MCF 10A (cell line): ENCODE results near the gene ZBTB46. TPM values are rescaled to one million over a fixed set of nuclear protein-coding genes. Genes with fewer than 3 reads are reported as not detected.
A peak's percentile ranks its signal among the peaks of the same experiment; 100 is the strongest.

Experiments
- BruUV-seq: library from RNA; stranded (reverse); fragments of 400-500 nt; replicated peaks from 2 replicates; lab custom pipeline; 2021; lab: Mats Ljungman, UMichigan
- CTCF ChIA-PET: fragments of 300-600 bp; sonication (Branson Sonifier 250); formaldehyde crosslinking; extraction: SDS; loops from one replicate; lab custom pipeline; 2021; ENCODE audit warnings: antibody characterized with exemption, inconsistent platforms; lab: Yijun Ruan, JAX
- POLR2A ChIA-PET: fragments of 300-600, 350-650 bp; sonication (Branson Sonifier 250); formaldehyde crosslinking; extraction: SDS; loops from one replicate; lab custom pipeline; 2020; ENCODE audit warnings: antibody characterized with exemption, inconsistent platforms; lab: Yijun Ruan, JAX
- DNase-seq: peaks from one replicate; pipeline ENCODE4 v3.0.0-alpha.2; 2018; ENCODE audit not compliant: unreplicated experiment
- H3K27ac Mint-ChIP-seq: one replicate; pipeline ENCODE4 v1.8.0; 2022; ENCODE audit warnings: mild to moderate bottlenecking, low read depth, mixed read lengths; ENCODE audit not compliant: unreplicated experiment
- H3K27me3 Mint-ChIP-seq: one replicate; pipeline ENCODE4 v1.8.0; 2022; ENCODE audit warnings: mixed read lengths; ENCODE audit not compliant: insufficient read depth, unreplicated experiment
- H3K36me3 Mint-ChIP-seq: one replicate; pipeline ENCODE4 v1.8.0; 2022; ENCODE audit warnings: mild to moderate bottlenecking, moderate library complexity, mixed read lengths; ENCODE audit not compliant: insufficient read depth, unreplicated experiment
- H3K4me1 Mint-ChIP-seq: one replicate; pipeline ENCODE4 v1.8.0; 2022; ENCODE audit warnings: mixed read lengths; ENCODE audit not compliant: insufficient read depth, unreplicated experiment
- H3K4me3 Mint-ChIP-seq: one replicate; pipeline ENCODE4 v1.8.0; 2022; ENCODE audit warnings: mild to moderate bottlenecking, moderate library complexity, mixed read lengths; ENCODE audit not compliant: unreplicated experiment
- H3K9me3 Mint-ChIP-seq: one replicate; pipeline ENCODE4 v1.8.0; 2022; ENCODE audit warnings: mixed read lengths; ENCODE audit not compliant: unreplicated experiment
- CTCF ChIP-seq: fragments of 200-600 bp; IDR thresholded peaks from one replicate; pipeline ENCODE4 v1.8.0; 2022; ENCODE audit warnings: antibody characterized with exemption, mild to moderate bottlenecking; ENCODE audit not compliant: unreplicated experiment
- intact Hi-C: fragments of 100-400 bp; cut with micrococcal nuclease; formaldehyde crosslinking; loops from 2 replicates; pipeline ENCODE4 v1.14.1; 2022
- total RNA-seq: library from RNA; stranded (reverse); gene quantifications from 2 replicates; pipeline ENCODE4 v1.2.3, GENCODE V29; 2022

The ZBTB46 gene
- total RNA-seq, 1 experiment from 2014 or later, result 0.63 TPM

DNA sequence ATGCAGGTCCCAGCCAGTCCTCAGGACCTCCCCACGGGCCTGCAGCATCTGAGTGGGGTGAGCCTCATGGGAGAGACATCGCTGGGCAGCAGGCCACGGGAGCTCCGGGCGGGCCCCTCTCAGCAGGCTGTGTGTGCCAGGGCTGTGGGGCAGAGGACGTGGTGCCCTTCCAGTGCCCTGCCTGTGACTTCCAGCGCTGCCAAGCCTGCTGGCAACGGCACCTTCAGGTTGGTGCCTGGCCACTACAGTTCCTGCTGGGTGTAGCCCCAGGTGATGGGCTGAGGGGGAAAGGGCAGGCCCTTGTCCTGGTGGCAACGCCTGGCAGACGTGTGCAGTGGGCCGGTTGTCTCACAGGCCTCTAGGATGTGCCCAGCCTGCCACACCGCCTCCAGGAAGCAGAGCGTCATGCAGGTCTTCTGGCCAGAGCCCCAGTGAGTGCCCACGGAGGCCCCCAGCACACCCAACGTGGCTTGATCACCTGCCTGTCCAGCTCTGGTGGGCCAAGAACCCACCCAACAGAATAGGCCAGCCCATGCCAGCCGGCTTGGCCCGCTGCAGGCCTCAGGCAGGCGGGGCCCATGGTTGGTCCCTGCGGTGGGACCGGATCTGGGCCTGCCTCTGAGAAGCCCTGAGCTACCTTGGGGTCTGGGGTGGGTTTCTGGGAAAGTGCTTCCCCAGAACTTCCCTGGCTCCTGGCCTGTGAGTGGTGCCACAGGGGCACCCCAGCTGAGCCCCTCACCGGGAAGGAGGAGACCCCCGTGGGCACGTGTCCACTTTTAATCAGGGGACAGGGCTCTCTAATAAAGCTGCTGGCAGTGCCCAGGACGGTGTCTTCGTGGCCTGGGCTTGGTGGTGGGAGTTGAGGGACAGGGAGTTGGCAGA lies 135.4 kb downstream of the ZBTB46 start:
- POLR2A ChIA-PET, result interaction anchor here (0.8 to 5.4 kb wide), 7 partner anchors 12 to 260 kb away, joined by 3 to 79 read pairs (median 8); partner anchors contain the start of genes ARFRP1, TPD52L2, UCKL1 and ZGPAT

DNA sequence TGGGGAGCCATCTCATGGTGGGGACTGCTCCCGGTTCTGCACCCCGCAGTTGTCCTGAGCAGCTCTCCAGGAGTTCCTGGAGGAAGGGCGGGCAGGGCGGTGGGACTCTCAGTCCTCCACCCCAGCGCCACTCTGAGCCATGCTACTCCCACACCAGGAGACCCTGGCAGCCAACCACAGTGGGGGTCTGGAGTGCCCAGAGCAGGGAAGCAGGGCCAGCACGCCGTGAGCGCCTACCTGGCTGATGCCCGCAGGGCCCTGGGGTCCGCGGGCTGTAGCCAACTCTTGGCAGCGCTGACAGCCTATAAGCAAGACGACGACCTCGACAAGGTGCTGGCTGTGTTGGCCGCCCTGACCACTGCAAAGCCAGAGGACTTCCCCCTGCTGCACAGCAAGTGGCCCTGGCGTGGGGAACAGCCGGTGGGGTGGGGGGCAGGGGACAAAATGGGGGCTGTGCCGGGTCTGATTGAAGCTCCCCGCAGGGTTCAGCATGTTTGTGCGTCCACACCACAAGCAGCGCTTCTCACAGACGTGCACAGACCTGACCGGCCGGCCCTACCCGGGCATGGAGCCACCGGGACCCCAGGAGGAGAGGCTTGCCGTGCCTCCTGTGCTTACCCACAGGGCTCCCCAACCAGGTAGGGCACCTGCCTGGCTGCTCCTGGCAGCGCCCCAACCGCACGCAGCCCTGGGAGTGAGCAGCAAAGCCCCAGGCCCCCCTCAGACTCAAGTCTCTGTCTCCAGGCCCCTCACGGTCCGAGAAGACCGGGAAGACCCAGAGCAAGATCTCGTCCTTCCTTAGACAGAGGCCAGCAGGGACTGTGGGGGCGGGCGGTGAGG lies 136.3 kb downstream of the ZBTB46 start:
- POLR2A ChIA-PET, result interaction anchor here (0.8 to 5.4 kb wide), 5 partner anchors 13 to 46 kb away, joined by 3 to 79 read pairs (median 8); partner anchors contain the start of genes ARFRP1 and ZGPAT
- no TSS peak for BruUV-seq
- Mint-ChIP-seq H3K4me1 (peaks cover 19% of the 10 kb centered on the region), H3K27ac (no peak overlapping the region), H3K27me3 (no peaks in the 10 kb centered on the region), H3K4me3 (no peak overlapping the region), H3K36me3 (peaks cover 60% of the 10 kb centered on the region), H3K9me3 (no peaks in the 10 kb centered on the region)
- intact Hi-C loops, result loop anchor here (5.0 kb wide), 2 partner anchors 38 to 158 kb away; partner anchors contain the start of genes PTK6 and RTEL1
- CTCF ChIA-PET, result interaction anchor here (0.6 kb wide), 1 partner anchor 26 kb away, joined by 4 read pairs; no protein-coding TSS in a partner anchor
- TF ChIP-seq CTCF, result no peak
- DNase-seq, result no peak

More for the DNA sequence above, 135.4 kb downstream of the ZBTB46 start:
- H3K4me1 Mint-ChIP-seq, result peaks cover 19% of the 10 kb centered on the region
- DNase-seq, result peak; percentile 44
- no peaks in the 10 kb centered on the region for H3K9me3 Mint-ChIP-seq
- H3K27ac Mint-ChIP-seq, result peak overlapping the region; percentile 51
- BruUV-seq, result no TSS peak
- TF ChIP-seq CTCF, result no peak
- H3K36me3 Mint-ChIP-seq, result peaks cover 68% of the 10 kb centered on the region
- H3K27me3 Mint-ChIP-seq, result no peaks in the 10 kb centered on the region
- intact Hi-C loops, result loop anchor here (2.0 to 5.0 kb wide), 3 partner anchors 38 to 158 kb away; partner anchors contain the start of genes PTK6 and RTEL1
- CTCF ChIA-PET, result interaction anchor here (0.5 kb wide), 1 partner anchor 302 kb away, joined by 5 read pairs; no protein-coding TSS in a partner anchor
- H3K4me3 Mint-ChIP-seq, result peak overlapping the region; percentile 72

- no peak for DNase-seq
- H3K36me3 Mint-ChIP-seq, result peaks cover 59% of the 10 kb centered on the region
- no peak overlapping the region for H3K27ac Mint-ChIP-seq
- no peak overlapping the region for H3K4me3 Mint-ChIP-seq
- H3K27me3 Mint-ChIP-seq, result no peaks in the 10 kb centered on the region
- intact Hi-C loops, result no loop called here
- CTCF ChIA-PET, result interaction anchor here (0.6 kb wide), 1 partner anchor 25 kb away, joined by 4 read pairs; no protein-coding TSS in a partner anchor
- no peaks in the 10 kb centered on the region for H3K9me3 Mint-ChIP-seq
- no peak for TF ChIP-seq CTCF
- peaks cover 13% of the 10 kb centered on the region for H3K4me1 Mint-ChIP-seq
- POLR2A ChIA-PET, result interaction anchor here (1.5 to 1.9 kb wide), 2 partner anchors 12 to 13 kb away, joined by 8 read pairs; partner anchors contain the start of genes ARFRP1 and ZGPAT
- BruUV-seq, result no TSS peak
Measured at GRCh38 chr20:63693733-63694583, 137.1 kb downstream of the ZBTB46 start.

Other genes starting within 250 kb of the ZBTB46 start
- 14.9 and 19.6 TPM in 2 replicates for gene GMEB2, start 204.2 kb downstream of the ZBTB46 start, total RNA-seq
- gene STMN3, start 177.8 kb downstream of the ZBTB46 start, total RNA-seq, result 1.7 and 5.3 TPM in 2 replicates
- gene RTEL1, start 173.0 kb downstream of the ZBTB46 start, total RNA-seq, result 27.9 and 39.2 TPM in 2 replicates
- gene TNFRSF6B, start 134.6 kb downstream of the ZBTB46 start, total RNA-seq, result 12.3 and 24.4 TPM in 2 replicates
- 60.1 and 65.4 TPM in 2 replicates for gene ARFRP1, start 123.3 kb downstream of the ZBTB46 start, total RNA-seq
- 19.5 and 22.2 TPM in 2 replicates for gene ZGPAT, start 123.2 kb downstream of the ZBTB46 start, total RNA-seq
- gene LIME1, start 94.6 kb downstream of the ZBTB46 start, total RNA-seq, result 10.1 and 16.0 TPM in 2 replicates
- 85.0 and 105 TPM in 2 replicates for gene SLC2A4RG, start 91.5 kb downstream of the ZBTB46 start, total RNA-seq
- gene ABHD16B, start 30.2 kb upstream of the ZBTB46 start, total RNA-seq, result not detected in 2 replicates
- 174 and 175 TPM in 2 replicates for gene TPD52L2, start 34.0 kb upstream of the ZBTB46 start, total RNA-seq
- 38.1 and 45.0 TPM in 2 replicates for gene DNAJC5, start 63.9 kb upstream of the ZBTB46 start, total RNA-seq
- 38.6 and 43.7 TPM in 2 replicates for gene UCKL1, start 125.2 kb upstream of the ZBTB46 start, total RNA-seq
- gene ZNF512B, start 138.7 kb upstream of the ZBTB46 start, total RNA-seq, result 23.5 and 26.6 TPM in 2 replicates
- gene SAMD10, start 148.4 kb upstream of the ZBTB46 start, total RNA-seq, result 4.4 and 4.5 TPM in 2 replicates
- gene PRPF6, start 149.9 kb upstream of the ZBTB46 start, total RNA-seq, result 70.9 and 88.5 TPM in 2 replicates
- 1.1 and 2.0 TPM in 2 replicates for gene C20orf204, start 204.9 kb upstream of the ZBTB46 start, total RNA-seq
- gene SOX18, start 218.4 kb upstream of the ZBTB46 start, total RNA-seq, result 0.16 and 0.22 TPM in 2 replicates
- gene TCEA2, start 231.9 kb upstream of the ZBTB46 start, total RNA-seq, result 30.8 and 39.7 TPM in 2 replicates
- 8.2 and 8.8 TPM in 2 replicates for gene RGS19, start 248.3 kb upstream of the ZBTB46 start, total RNA-seq
- gene OPRL1, start 248.8 kb upstream of the ZBTB46 start, total RNA-seq, result 0.12 and 0.15 TPM in 2 replicates